HCEC 1CT (cell line): ENCODE measurements around the gene HCAR2.
"Not testable (repeated sequence)": the region's sequence is repeated elsewhere in the genome, so short reads cannot be mapped to it uniquely, and the experiment has no call there.

Experiments used
- DNase-seq: peaks from one replicate; pipeline ENCODE4 v3.0.0-alpha.2; 2017

HCAR2 gene

GRCh38 chr12:122715211-122715610 is 12.1 kb upstream of the HCAR2 start:
- not testable (repeated sequence) for DNase-seq

GRCh38 chr12:122713491-122714188 is 10.5 kb upstream of the HCAR2 start:
- DNase-seq: not testable (repeated sequence)

GRCh38 chr12:122711266-122711665 is 8.1 kb upstream of the HCAR2 start:
- DNase-seq: not testable (repeated sequence)

- DNase-seq: not testable (repeated sequence)
Measured at GRCh38 chr12:122710341-122710740, 7.2 kb upstream of the HCAR2 start.

- not testable (repeated sequence) for DNase-seq
Measured at GRCh38 chr12:122709287-122709686, 6.1 kb upstream of the HCAR2 start.

GRCh38 chr12:122703841-122704240 is 684 bp upstream of the HCAR2 start:
- not testable (repeated sequence) for DNase-seq

GRCh38 chr12:122701481-122701880 is 1.7 kb downstream of the HCAR2 start:
- DNase-seq: not testable (repeated sequence)

- DNase-seq: not testable (repeated sequence)
Measured at GRCh38 chr12:122700038-122700710, 3.0 kb downstream of the HCAR2 start.

GRCh38 chr12:122696922-122697321 is 6.2 kb downstream of the HCAR2 start:
- not testable (repeated sequence) for DNase-seq

- DNase-seq: no peak
Measured at GRCh38 chr12:122691566-122691965, 11.6 kb downstream of the HCAR2 start.

- DNase-seq: no peak
Measured at GRCh38 chr12:122688291-122688690, 14.9 kb downstream of the HCAR2 start.

GRCh38 chr12:122687086-122687485 is 16.1 kb downstream of the HCAR2 start:
- DNase-seq: no peak

- no peak for DNase-seq
Measured at GRCh38 chr12:122686538-122686937, 16.6 kb downstream of the HCAR2 start.

- DNase-seq: no peak
Measured at GRCh38 chr12:122684297-122684813, 18.8 kb downstream of the HCAR2 start.

- DNase-seq: peak; percentile 2
Measured at GRCh38 chr12:122681814-122682213, 21.3 kb downstream of the HCAR2 start.

- not testable (repeated sequence) for DNase-seq
Measured at GRCh38 chr12:122680989-122681388, 22.2 kb downstream of the HCAR2 start.

- DNase-seq: not testable (repeated sequence)
Measured at GRCh38 chr12:122676781-122677180, 26.4 kb downstream of the HCAR2 start.

GRCh38 chr12:122676015-122676414 is 27.1 kb downstream of the HCAR2 start:
- DNase-seq: not testable (repeated sequence)

- DNase-seq: no peak
Measured at GRCh38 chr12:122672515-122672914, 30.6 kb downstream of the HCAR2 start.

GRCh38 chr12:122669397-122670070 is 33.6 kb downstream of the HCAR2 start:
- peak; percentile 87 for DNase-seq

GRCh38 chr12:122668268-122668667 is 34.9 kb downstream of the HCAR2 start:
- no peak for DNase-seq

GRCh38 chr12:122665759-122666158 is 37.4 kb downstream of the HCAR2 start:
- DNase-seq: no peak

- DNase-seq: no peak
Measured at GRCh38 chr12:122665349-122665748, 37.8 kb downstream of the HCAR2 start.

GRCh38 chr12:122661938-122662337 is 41.2 kb downstream of the HCAR2 start:
- no peak for DNase-seq
